Measurements from ENCODE around the gene RAB6A. TPM values are rescaled to one million over a fixed set of nuclear protein-coding genes. Genes with fewer than 3 reads are reported as not detected.

The RAB6A gene
- total RNA-seq, 1 experiment from 2014 or later: 92.3 TPM

GRCh38 chr11:73661035-73661628, 99.7 kb downstream of the RAB6A start:
- intact Hi-C loops (cut with micrococcal nuclease; ENCODE audit: unreplicated experiment): loop anchor here (5.0 kb wide), 1 partner anchor 184 kb away; no protein-coding TSS in a partner anchor
- TF ChIP-seq CTCF (IDR thresholded peaks at IDR 0.05; ENCODE audit: unreplicated experiment): peak; percentile 80
- Mint-ChIP-seq H3K27ac (ENCODE audit: unreplicated experiment) (no peak overlapping the region), H3K27me3 (ENCODE audit: unreplicated experiment) (no peaks in the 10 kb centered on the region), H3K36me3 (ENCODE audit: insufficient read depth, unreplicated experiment) (peaks cover 20% of the 10 kb centered on the region), H3K9me3 (ENCODE audit: low read depth, unreplicated experiment) (no peaks in the 10 kb centered on the region), H3K4me3 (ENCODE audit: low read depth, unreplicated experiment) (no peak overlapping the region), H3K4me1 (ENCODE audit: low read depth, unreplicated experiment) (peaks cover 23% of the 10 kb centered on the region)
- CTCF ChIA-PET: interaction anchor here (0.9 to 4.7 kb wide), 5 partner anchors 9 to 310 kb away, joined by 3 to 74 read pairs (median 3); no protein-coding TSS in a partner anchor
- no TSS peak for BruUV-seq (replicated peaks)
- peak; percentile 82 for DNase-seq

- BruUV-seq (replicated peaks): no TSS peak
- no peaks in the 10 kb centered on the region for H3K9me3 Mint-ChIP-seq (ENCODE audit: low read depth, unreplicated experiment)
- DNase-seq: no peak
- no peak for TF ChIP-seq CTCF (IDR thresholded peaks at IDR 0.05; ENCODE audit: unreplicated experiment)
- intact Hi-C loops (cut with micrococcal nuclease; ENCODE audit: unreplicated experiment): loop anchor here (1.0 to 5.0 kb wide), 2 partner anchors 35 to 183 kb away; no protein-coding TSS in a partner anchor
- H3K27me3 Mint-ChIP-seq (ENCODE audit: unreplicated experiment): no peaks in the 10 kb centered on the region
- no peak overlapping the region for H3K4me3 Mint-ChIP-seq (ENCODE audit: low read depth, unreplicated experiment)
- H3K36me3 Mint-ChIP-seq (ENCODE audit: insufficient read depth, unreplicated experiment): peaks cover 25% of the 10 kb centered on the region
- CTCF ChIA-PET: interaction anchor here (0.9 to 4.7 kb wide), 4 partner anchors 29 to 309 kb away, joined by 3 to 74 read pairs (median 4); no protein-coding TSS in a partner anchor
- H3K4me1 Mint-ChIP-seq (ENCODE audit: low read depth, unreplicated experiment): peaks cover 23% of the 10 kb centered on the region
- no peak overlapping the region for H3K27ac Mint-ChIP-seq (ENCODE audit: unreplicated experiment)
Observed at GRCh38 chr11:73660497-73661034, 100.3 kb downstream of the RAB6A start.

GRCh38 chr11:73659961-73660360, 100.9 kb downstream of the RAB6A start:
- peak; percentile 26 for DNase-seq
- H3K4me3 Mint-ChIP-seq (ENCODE audit: low read depth, unreplicated experiment): no peak overlapping the region
- peaks cover 23% of the 10 kb centered on the region for H3K4me1 Mint-ChIP-seq (ENCODE audit: low read depth, unreplicated experiment)
- intact Hi-C loops (cut with micrococcal nuclease; ENCODE audit: unreplicated experiment): loop anchor here (1.0 to 5.0 kb wide), 2 partner anchors 35 to 183 kb away; no protein-coding TSS in a partner anchor
- peaks cover 21% of the 10 kb centered on the region for H3K36me3 Mint-ChIP-seq (ENCODE audit: insufficient read depth, unreplicated experiment)
- no TSS peak for BruUV-seq (replicated peaks)
- CTCF ChIA-PET: interaction anchor here (1.2 to 4.7 kb wide), 2 partner anchors 35 to 271 kb away, joined by 4 to 74 read pairs; no protein-coding TSS in a partner anchor
- no peaks in the 10 kb centered on the region for H3K9me3 Mint-ChIP-seq (ENCODE audit: low read depth, unreplicated experiment)
- no peak for TF ChIP-seq CTCF (IDR thresholded peaks at IDR 0.05; ENCODE audit: unreplicated experiment)
- no peak overlapping the region for H3K27ac Mint-ChIP-seq (ENCODE audit: unreplicated experiment)
- H3K27me3 Mint-ChIP-seq (ENCODE audit: unreplicated experiment): no peaks in the 10 kb centered on the region

GRCh38 chr11:73656985-73657384, 103.9 kb downstream of the RAB6A start:
- intact Hi-C loops (cut with micrococcal nuclease; ENCODE audit: unreplicated experiment): no loop called here
- no peak for DNase-seq
- CTCF ChIA-PET: no interaction called here
- BruUV-seq (replicated peaks): no TSS peak
- H3K27me3 Mint-ChIP-seq (ENCODE audit: unreplicated experiment): no peaks in the 10 kb centered on the region
- no peaks in the 10 kb centered on the region for H3K9me3 Mint-ChIP-seq (ENCODE audit: low read depth, unreplicated experiment)
- H3K4me1 Mint-ChIP-seq (ENCODE audit: low read depth, unreplicated experiment): peaks cover 44% of the 10 kb centered on the region
- H3K36me3 Mint-ChIP-seq (ENCODE audit: insufficient read depth, unreplicated experiment): peaks cover 27% of the 10 kb centered on the region
- H3K27ac Mint-ChIP-seq (ENCODE audit: unreplicated experiment): no peak overlapping the region
- no peak overlapping the region for H3K4me3 Mint-ChIP-seq (ENCODE audit: low read depth, unreplicated experiment)
- no peak for TF ChIP-seq CTCF (IDR thresholded peaks at IDR 0.05; ENCODE audit: unreplicated experiment)

Data from Calu3 (cell line).